Lung (tissue), 12 donors: ENCODE measurements around the gene IFI44L. TPM values are rescaled to one million over a fixed set of nuclear protein-coding genes. Genes with fewer than 3 reads are reported as not detected.

Experiments
- ATAC-seq: fragments of 200-7000 bp; cut with Tn5 transposase; one replicate; pipeline ENCODE4 v1.9.1; 2020; ENCODE audit warnings: moderate number of reproducible peaks; ENCODE audit not compliant: insufficient read depth, low FRiP score
- DNase-seq, 3 donors: peaks; one replicate each; pipeline ENCODE4 v3.0.0-alpha.2; 2013 to 2017
- H3K27ac ChIP-seq, 2 donors: one replicate each; pipeline ENCODE4 v1.5.1; 2013; ENCODE audit warnings: mild to moderate bottlenecking in 2 of 2, moderate library complexity in 2 of 2, control low read depth in 1 of 2, inconsistent platforms in 1 of 2, low read depth in 1 of 2, low read length in 1 of 2
- H3K27me3 ChIP-seq, 3 donors: one replicate each; pipeline ENCODE4 v1.5.1; 2013; ENCODE audit warnings: low read length in 2 of 3; ENCODE audit not compliant: control insufficient read depth in 3 of 3, insufficient read depth in 3 of 3
- H3K36me3 ChIP-seq, 4 donors: one replicate each; pipeline ENCODE4 v1.5.1; 2013; ENCODE audit warnings: low read length in 4 of 4, mild to moderate bottlenecking in 1 of 4, moderate library complexity in 1 of 4; ENCODE audit not compliant: control insufficient read depth in 4 of 4, insufficient read depth in 4 of 4
- H3K4me1 ChIP-seq, 5 donors: one replicate each; pipeline ENCODE4 v1.5.1; 2013; ENCODE audit warnings: low read length in 5 of 5, mild to moderate bottlenecking in 2 of 5, moderate library complexity in 1 of 5; ENCODE audit not compliant: control insufficient read depth in 5 of 5, insufficient read depth in 5 of 5
- H3K4me3 ChIP-seq: one replicate; pipeline ENCODE4 v1.5.1; 2013; ENCODE audit warnings: mild to moderate bottlenecking, control low read depth, moderate library complexity
- H3K9ac ChIP-seq, 2 donors: one replicate each; pipeline ENCODE4 v1.5.1; 2013; ENCODE audit warnings: low read length in 2 of 2, control low read depth in 1 of 2; ENCODE audit not compliant: insufficient read depth in 1 of 2
- H3K9me3 ChIP-seq, 4 donors: one replicate each; pipeline ENCODE4 v1.5.1; 2013; ENCODE audit warnings: low read length in 3 of 4, mild to moderate bottlenecking in 1 of 4, moderate library complexity in 1 of 4; ENCODE audit not compliant: control insufficient read depth in 4 of 4, insufficient read depth in 3 of 4
- CTCF ChIP-seq: IDR thresholded peaks from 2 replicates; pipeline ENCODE4 v1.5.1; 2012; ENCODE audit warnings: mild to moderate bottlenecking; ENCODE audit errors: control extremely low read depth, extremely low read depth
- WGBS, 2 donors: extraction: QIAGEN DNeasy Blood & Tissue Kit; methylation state at CpG; one replicate each; pipeline ENCODE4 v1.1.7; 2013; 5-methylcytosine and 5-hydroxymethylcytosine counted together
- polyA plus RNA-seq, 2 donors: library from polyadenylated mRNA; stranded (reverse); fragments of 200-250 nt; gene quantifications; one replicate each; pipeline ENCODE4 v1.2.1, GENCODE V29; 2013
- total RNA-seq, 2 donors: library from RNA; depleted of rRNA in 1 of 2; stranded (reverse); fragments of >200 nt in 1 of 2; gene quantifications; one replicate each; pipeline ENCODE4 v1.2.1, GENCODE V29; 2014 to 2021
- donor health status: control.
- donor health status: control.
- donor health status: Bipolar disorder and iron deficiency.
- donor health status: healthy.
- donor health status: DM: yes; HTN: yes; CAD: no.

Gene IFI44L
- total and polyA plus RNA-seq, 4 donors = 3.3 to 11.8 (median 7.3) TPM

GRCh38 chr1:78619446-78619802 lies 824 bp upstream of the IFI44L start:
- ATAC-seq (peak; percentile 4), DNase-seq (no peak)
- TF ChIP-seq CTCF = no peak
- 52 to 66% methylated on average over 4 of the region's 4 CpGs for whole genome bisulfite sequencing, 2 donors
- Histone ChIP-seq H3K27ac (peak overlapping the region; percentile 66 to 75), H3K9ac (peak overlapping the region in 1 of 2 donors; percentile 42), H3K36me3 (no peaks in the 10 kb centered on the region), H3K27me3 (no peaks in the 10 kb centered on the region), H3K4me3 (no peak overlapping the region), H3K4me1 (peaks cover 0 to 11% (median 3%) of the 10 kb centered on the region in 5 donors), H3K9me3 (no peaks in the 10 kb centered on the region)

GRCh38 chr1:78620666-78621065 lies 418 bp downstream of the IFI44L start:
- peak overlapping the region in 1 of 2 donors; percentile 53 for H3K9ac ChIP-seq
- no peaks in the 10 kb centered on the region for H3K27me3 ChIP-seq
- H3K27ac ChIP-seq = peak overlapping the region in 1 of 2 donors; percentile 75
- no peaks in the 10 kb centered on the region for H3K36me3 ChIP-seq
- H3K9me3 ChIP-seq = no peaks in the 10 kb centered on the region
- no peak for TF ChIP-seq CTCF
- H3K4me3 ChIP-seq = no peak overlapping the region
- WGBS, 2 donors = 7 to 11% methylated on average over 1 of the region's 1 CpG
- peaks cover 0 to 11% (median 3%) of the 10 kb centered on the region in 5 donors for H3K4me1 ChIP-seq
- no peak for DNase-seq
- no peak for ATAC-seq

GRCh38 chr1:78622548-78622947 lies 2.3 kb downstream of the IFI44L start:
- Histone ChIP-seq H3K36me3 (no peaks in the 10 kb centered on the region), H3K4me1 (peaks cover 0 to 11% (median 3%) of the 10 kb centered on the region in 5 donors), H3K9me3 (no peaks in the 10 kb centered on the region), H3K27me3 (no peaks in the 10 kb centered on the region), H3K27ac (peak overlapping the region in 1 of 2 donors; percentile 60), H3K4me3 (no peak overlapping the region), H3K9ac (no peak overlapping the region)
- ATAC-seq (no peak), DNase-seq (no peak)
- WGBS, 2 donors = 69 to 73% methylated on average over 4 of the region's 4 CpGs
- no peak for TF ChIP-seq CTCF

DNA sequence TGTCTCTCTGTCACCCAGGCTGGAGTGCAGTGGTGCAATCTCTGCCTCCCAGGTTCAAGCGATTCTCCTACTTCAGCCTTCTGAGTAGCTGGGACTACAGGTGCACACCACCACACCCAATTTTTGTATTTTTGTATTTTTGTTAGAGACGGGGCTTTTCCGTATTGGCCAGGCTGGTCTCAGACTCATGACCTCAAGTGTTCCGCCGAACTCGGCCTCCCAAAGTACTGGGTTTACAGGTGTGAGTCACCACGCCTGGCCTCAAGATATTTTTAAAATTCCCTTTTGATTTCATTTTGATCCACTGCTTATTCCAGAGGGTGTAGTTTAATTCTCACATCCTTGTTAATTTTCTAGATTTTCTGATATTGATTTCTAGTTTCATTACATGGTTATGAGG lies 3.8 kb downstream of the IFI44L start:
- WGBS, 2 donors = 95 to 97% methylated on average over 7 of the region's 7 CpGs
- TF ChIP-seq CTCF = no peak
- peak overlapping the region in 1 of 2 donors; percentile 77 for H3K27ac ChIP-seq
- no peak for DNase-seq
- ATAC-seq = no peak
- H3K9ac ChIP-seq = no peak overlapping the region
- no peak overlapping the region for H3K4me3 ChIP-seq
- no peaks in the 10 kb centered on the region for H3K36me3 ChIP-seq
- H3K4me1 ChIP-seq = peaks cover 0 to 11% (median 3%) of the 10 kb centered on the region in 5 donors
- no peaks in the 10 kb centered on the region for H3K27me3 ChIP-seq
- H3K9me3 ChIP-seq = no peaks in the 10 kb centered on the region
